ENCODE data around the gene EFHC1. TPM values are rescaled to one million over a fixed set of nuclear protein-coding genes. Genes with fewer than 3 reads are reported as not detected.

EFHC1 gene
- total RNA-seq, 4 donors from 2014 or later = 0.46 to 9.3 (median 1.5) TPM

GRCh38 chr6:52546678-52547077, 126.5 kb downstream of the EFHC1 start:
- DNase-seq (no peak), ATAC-seq (no peak)
- intact Hi-C loops (cut with DNase I; ENCODE audit: low total_unique reads) (no loop called here), in situ Hi-C loops (cut with MboI; ENCODE audit: low sequenced_read_pairs in 4 of 4) (no loop called here)
- no peaks in the 10 kb centered on the region for H3K36me3 ChIP-seq
- H3K27me3 ChIP-seq = no peaks in the 10 kb centered on the region
- H3K4me3 ChIP-seq = no peak overlapping the region
- no peaks in the 10 kb centered on the region for H3K9me3 ChIP-seq
- no peak overlapping the region for H3K27ac ChIP-seq
- no peak for TF ChIP-seq CTCF (IDR thresholded peaks at IDR 0.05 in 4 of 5, conservative IDR thresholded peaks at IDR 0.05 in 1 of 5)
- TF ChIP-seq POLR2A (IDR thresholded peaks at IDR 0.05) = no peak
- peaks cover 28 to 41% of the 10 kb centered on the region in 2 donors for H3K4me1 ChIP-seq

GRCh38 chr6:52547647-52548352, 127.7 kb downstream of the EFHC1 start:
- intact Hi-C loops (cut with DNase I; ENCODE audit: low total_unique reads) (no loop called here), in situ Hi-C loops (cut with MboI; ENCODE audit: low sequenced_read_pairs in 4 of 4) (no loop called here)
- Histone ChIP-seq H3K27me3 (no peaks in the 10 kb centered on the region), H3K9me3 (no peaks in the 10 kb centered on the region), H3K36me3 (no peaks in the 10 kb centered on the region), H3K4me1 (peaks cover 33 to 51% of the 10 kb centered on the region in 2 donors), H3K27ac (no peak overlapping the region), H3K4me3 (no peak overlapping the region)
- no peak for TF ChIP-seq POLR2A (IDR thresholded peaks at IDR 0.05)
- TF ChIP-seq CTCF (IDR thresholded peaks at IDR 0.05 in 4 of 5, conservative IDR thresholded peaks at IDR 0.05 in 1 of 5) = no peak
- no peak for ATAC-seq
- no peak for DNase-seq

GRCh38 chr6:52548353-52548713, 128.2 kb downstream of the EFHC1 start:
- intact Hi-C loops (cut with DNase I; ENCODE audit: low total_unique reads) = no loop called here
- no peaks in the 10 kb centered on the region for H3K27me3 ChIP-seq
- H3K4me3 ChIP-seq = no peak overlapping the region
- H3K36me3 ChIP-seq = no peaks in the 10 kb centered on the region
- H3K4me1 ChIP-seq = peaks cover 30 to 47% of the 10 kb centered on the region in 2 donors
- TF ChIP-seq POLR2A (IDR thresholded peaks at IDR 0.05) = no peak
- in situ Hi-C loops (cut with MboI; ENCODE audit: low sequenced_read_pairs in 4 of 4) = no loop called here
- DNase-seq = no peak
- ATAC-seq = no peak
- H3K27ac ChIP-seq = no peak overlapping the region
- no peaks in the 10 kb centered on the region for H3K9me3 ChIP-seq

- Histone ChIP-seq H3K36me3 (no peaks in the 10 kb centered on the region), H3K27ac (no peak overlapping the region), H3K9me3 (no peaks in the 10 kb centered on the region), H3K27me3 (no peaks in the 10 kb centered on the region), H3K4me3 (no peak overlapping the region), H3K4me1 (peaks cover 23 to 42% of the 10 kb centered on the region in 2 donors)
- DNase-seq (no peak), ATAC-seq (no peak)
- intact Hi-C loops (cut with DNase I; ENCODE audit: low total_unique reads) = no loop called here
- in situ Hi-C loops (cut with MboI; ENCODE audit: low sequenced_read_pairs in 4 of 4) = no loop called here
- TF ChIP-seq POLR2A (IDR thresholded peaks at IDR 0.05) (no peak), CTCF (IDR thresholded peaks at IDR 0.05 in 4 of 5, conservative IDR thresholded peaks at IDR 0.05 in 1 of 5) (no peak)
Observed at GRCh38 chr6:52548999-52549398, 128.9 kb downstream of the EFHC1 start.

- intact Hi-C loops (cut with DNase I; ENCODE audit: low total_unique reads) = no loop called here
- DNase-seq (no peak), ATAC-seq (no peak)
- Histone ChIP-seq H3K27ac (no peak overlapping the region), H3K9me3 (no peaks in the 10 kb centered on the region), H3K4me3 (no peak overlapping the region), H3K27me3 (no peaks in the 10 kb centered on the region), H3K36me3 (no peaks in the 10 kb centered on the region), H3K4me1 (peaks cover 20 to 40% of the 10 kb centered on the region in 2 donors)
- TF ChIP-seq POLR2A (IDR thresholded peaks at IDR 0.05) (no peak), CTCF (IDR thresholded peaks at IDR 0.05 in 4 of 5, conservative IDR thresholded peaks at IDR 0.05 in 1 of 5) (no peak)
- in situ Hi-C loops (cut with MboI; ENCODE audit: low sequenced_read_pairs in 4 of 4) = no loop called here
Observed at GRCh38 chr6:52549428-52549827, 129.3 kb downstream of the EFHC1 start.
